Neutrophil (primary cell): ENCODE data around the gene PDPK1.
A peak's percentile ranks its signal among the peaks of the same experiment; 100 is the strongest.

ENCODE experiments used
- H3K27ac ChIP-seq: fragments of 200-600 bp; sonication (generic); 2 replicates; pipeline ENCODE4 v1.5.1; 2016; ENCODE audit warnings: mild to moderate bottlenecking, moderate library complexity
- H3K27me3 ChIP-seq: fragments of 200-600 bp; sonication (generic); 2 replicates; pipeline ENCODE4 v1.6.0; 2016; ENCODE audit warnings: mild to moderate bottlenecking
- H3K36me3 ChIP-seq: fragments of 200-600 bp; sonication (generic); 2 replicates; pipeline ENCODE4 v1.5.1; 2017
- H3K4me1 ChIP-seq, 2 experiments: fragments of 200-600 bp in 1 of 2; sonication (generic) in 1 of 2; 1 replicate in 1 of 2; 2 replicates in 1 of 2; pipeline versions ENCODE4 v1.5.1 to v1.6.1; 2013 to 2016; ENCODE audit warnings: low read depth in 1 of 2, low read length in 1 of 2, mild to moderate bottlenecking in 1 of 2, moderate library complexity in 1 of 2; ENCODE audit not compliant: control insufficient read depth in 1 of 2, insufficient read depth in 1 of 2
- H3K4me3 ChIP-seq, 2 experiments: fragments of 200-600 bp in 1 of 2; sonication (generic) in 1 of 2; 1 replicate in 1 of 2; 2 replicates in 1 of 2; pipeline ENCODE4 v1.5.1; 2013 to 2016; ENCODE audit warnings: low read depth in 1 of 2, low read length in 1 of 2, mild to moderate bottlenecking in 1 of 2, moderate library complexity in 1 of 2
- H3K9me3 ChIP-seq: fragments of 200-600 bp; sonication (generic); 2 replicates; pipeline ENCODE4 v1.5.1; 2016
- CTCF ChIP-seq: fragments of 200-600 bp; sonication (generic); IDR thresholded peaks from 2 replicates; pipeline ENCODE4 v1.5.1; 2016; ENCODE audit warnings: antibody characterized with exemption

PDPK1 gene

GRCh38 chr16:2501946-2502895 lies 35.6 kb upstream of the PDPK1 start:
- TF ChIP-seq CTCF, result no peak
- Histone ChIP-seq H3K9me3 (no peaks in the 10 kb centered on the region), H3K4me1 (peaks cover 30 to 39% of the 10 kb centered on the region in 2 experiments), H3K36me3 (peaks cover 5% of the 10 kb centered on the region), H3K4me3 (no peak overlapping the region), H3K27ac (peak overlapping the region; percentile 38), H3K27me3 (no peaks in the 10 kb centered on the region)

DNA sequence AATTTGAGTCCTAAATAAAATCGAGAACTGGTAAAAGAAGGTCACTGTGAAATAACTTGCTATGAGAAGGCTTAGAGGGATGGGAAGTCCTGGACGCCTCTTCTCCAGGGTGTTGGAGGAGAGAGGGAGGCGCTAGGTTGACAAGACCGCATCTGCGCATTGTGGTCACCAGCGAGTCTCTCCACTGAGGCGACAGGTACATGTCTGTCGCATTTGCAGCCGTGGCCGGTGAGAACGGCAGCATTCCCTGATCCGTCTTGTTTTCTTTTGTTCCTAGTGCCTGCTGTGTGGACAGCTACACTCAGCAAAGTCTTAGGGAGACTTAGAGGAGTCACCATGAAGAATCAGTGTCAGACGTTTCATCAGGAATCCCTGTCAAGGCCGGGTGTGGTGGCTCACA lies 32.1 kb upstream of the PDPK1 start:
- Histone ChIP-seq H3K9me3 (no peaks in the 10 kb centered on the region), H3K27ac (no peak overlapping the region), H3K36me3 (no peaks in the 10 kb centered on the region), H3K4me1 (peaks cover 59 to 69% of the 10 kb centered on the region in 2 experiments), H3K27me3 (no peaks in the 10 kb centered on the region), H3K4me3 (no peak overlapping the region)
- TF ChIP-seq CTCF, result no peak

DNA sequence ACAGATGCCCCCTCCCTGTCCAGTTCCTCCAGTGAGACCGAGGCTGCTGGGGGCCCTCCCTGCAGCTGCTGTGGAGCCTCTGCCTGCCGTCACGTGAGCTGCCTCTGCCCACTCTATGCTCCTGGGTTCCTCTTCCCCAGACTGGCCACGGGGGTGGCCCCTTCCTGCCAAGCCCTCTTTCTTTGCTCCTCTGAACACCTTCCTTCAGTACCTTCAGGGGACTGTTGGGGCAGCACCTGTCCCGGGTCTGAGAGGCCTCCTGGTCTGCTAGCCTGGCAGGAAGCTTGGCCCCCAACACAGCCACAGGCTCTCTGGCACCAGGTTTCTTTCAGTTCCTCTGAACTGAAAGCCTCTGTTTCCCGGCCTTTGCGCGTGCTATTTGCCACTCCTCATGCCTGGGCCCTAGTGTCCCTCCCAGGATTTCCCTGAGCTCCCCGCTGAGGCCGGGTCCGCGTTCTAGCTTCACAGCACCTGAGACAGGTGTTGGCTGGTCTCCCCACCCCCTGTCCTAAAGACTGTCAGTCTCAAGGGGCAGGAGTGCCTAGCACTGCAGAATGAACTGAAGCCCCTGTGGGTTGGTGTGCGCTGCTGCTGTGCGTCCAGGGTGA lies 30.7 kb upstream of the PDPK1 start:
- H3K27ac ChIP-seq, result peak overlapping the region; percentile 88
- peak; percentile 11 for TF ChIP-seq CTCF
- no peaks in the 10 kb centered on the region for H3K9me3 ChIP-seq
- no peaks in the 10 kb centered on the region for H3K36me3 ChIP-seq
- peaks cover 52 to 60% of the 10 kb centered on the region in 2 experiments for H3K4me1 ChIP-seq
- H3K4me3 ChIP-seq, result peak overlapping the region; percentile 40 to 51
- no peaks in the 10 kb centered on the region for H3K27me3 ChIP-seq

GRCh38 chr16:2507665-2508064 lies 30.2 kb upstream of the PDPK1 start:
- Histone ChIP-seq H3K4me3 (peak overlapping the region; percentile 40 to 51), H3K4me1 (peaks cover 53 to 57% of the 10 kb centered on the region in 2 experiments), H3K36me3 (no peaks in the 10 kb centered on the region), H3K27ac (peak overlapping the region; percentile 88), H3K27me3 (no peaks in the 10 kb centered on the region), H3K9me3 (no peaks in the 10 kb centered on the region)
- TF ChIP-seq CTCF, result no peak

- Histone ChIP-seq H3K36me3 (no peaks in the 10 kb centered on the region), H3K4me1 (peaks cover 49 to 53% of the 10 kb centered on the region in 2 experiments), H3K27me3 (no peaks in the 10 kb centered on the region), H3K27ac (peak overlapping the region; percentile 88), H3K9me3 (no peaks in the 10 kb centered on the region), H3K4me3 (no peak overlapping the region)
- no peak for TF ChIP-seq CTCF
Observed at GRCh38 chr16:2508722-2509400, 29.0 kb upstream of the PDPK1 start.
